Duodenal mucosa (tissue), 2 donors: ENCODE data around the gene C5orf46.
"Not testable (repeated sequence)": the region's sequence is repeated elsewhere in the genome, so short reads cannot be mapped to it uniquely, and the experiment has no call there.

ENCODE experiments used
- H3K27ac ChIP-seq: one replicate; pipeline ENCODE4 v1.7.0; 2013; ENCODE audit warnings: low read depth, low read length
- H3K27me3 ChIP-seq, 2 donors: one replicate each; pipeline ENCODE4 v1.7.0; 2013; ENCODE audit warnings: low read length in 2 of 2, control low read depth in 1 of 2; ENCODE audit not compliant: insufficient read depth in 2 of 2, control insufficient read depth in 1 of 2
- H3K36me3 ChIP-seq, 2 donors: one replicate each; pipeline ENCODE4 v1.7.0; 2013; ENCODE audit warnings: low read length in 2 of 2, control low read depth in 1 of 2; ENCODE audit not compliant: insufficient read depth in 2 of 2, control insufficient read depth in 1 of 2
- H3K4me1 ChIP-seq, 2 donors: one replicate each; pipeline ENCODE4 v1.7.0; 2013; ENCODE audit warnings: low read length in 2 of 2, control low read depth in 1 of 2; ENCODE audit not compliant: insufficient read depth in 2 of 2, control insufficient read depth in 1 of 2
- H3K4me3 ChIP-seq, 2 donors: one replicate each; pipeline ENCODE4 v1.7.0; 2013; ENCODE audit warnings: low read length in 2 of 2, low read depth in 1 of 2
- H3K9ac ChIP-seq, 2 donors: one replicate each; pipeline ENCODE4 v1.7.0; 2013; ENCODE audit warnings: low read length in 2 of 2, low read depth in 1 of 2
- H3K9me3 ChIP-seq, 2 donors: one replicate each; pipeline ENCODE4 v1.7.0; 2013; ENCODE audit warnings: low read length in 2 of 2, control low read depth in 1 of 2; ENCODE audit not compliant: control insufficient read depth in 1 of 2

Gene C5orf46

DNA sequence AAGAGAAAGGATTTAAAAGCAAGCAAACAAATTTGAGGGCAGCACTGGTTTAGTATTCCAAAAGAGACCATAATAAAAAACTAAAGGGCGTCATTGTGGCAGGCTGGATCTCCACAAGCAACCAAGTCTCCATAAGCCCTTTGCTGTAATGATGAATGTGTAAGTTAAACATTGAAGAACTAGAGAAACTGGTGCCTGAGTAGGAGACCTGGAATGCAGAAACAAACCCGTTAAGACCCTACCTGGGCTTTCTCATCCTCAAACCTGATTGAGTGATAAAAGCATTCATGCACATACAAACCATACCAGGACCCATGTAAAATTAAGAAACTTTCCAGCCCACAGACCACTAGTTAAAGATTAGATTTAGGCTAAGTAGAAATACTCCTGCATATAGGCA, 29.7 kb downstream of the C5orf46 start:
- Histone ChIP-seq H3K4me1 (no peaks in the 10 kb centered on the region), H3K4me3 (no peak overlapping the region), H3K9me3 (no peaks in the 10 kb centered on the region), H3K36me3 (no peaks in the 10 kb centered on the region), H3K27me3 (peaks cover 0 to 4% of the 10 kb centered on the region in 2 donors), H3K27ac (no peak overlapping the region), H3K9ac (no peak overlapping the region)

GRCh38 chr5:147876141-147876540, 30.2 kb downstream of the C5orf46 start:
- H3K27me3 ChIP-seq, result peaks cover 0 to 4% of the 10 kb centered on the region in 2 donors
- no peaks in the 10 kb centered on the region for H3K36me3 ChIP-seq
- no peaks in the 10 kb centered on the region for H3K4me1 ChIP-seq
- no peaks in the 10 kb centered on the region for H3K9me3 ChIP-seq
- H3K4me3 ChIP-seq, result no peak overlapping the region
- no peak overlapping the region for H3K9ac ChIP-seq
- H3K27ac ChIP-seq, result no peak overlapping the region

GRCh38 chr5:147874910-147875367, 31.4 kb downstream of the C5orf46 start:
- Histone ChIP-seq H3K9me3 (no peaks in the 10 kb centered on the region), H3K36me3 (no peaks in the 10 kb centered on the region), H3K9ac (no peak overlapping the region), H3K4me1 (no peaks in the 10 kb centered on the region), H3K27me3 (peaks cover 0 to 4% of the 10 kb centered on the region in 2 donors), H3K4me3 (no peak overlapping the region), H3K27ac (no peak overlapping the region)

- H3K4me3 ChIP-seq, H3K27ac ChIP-seq, H3K36me3 ChIP-seq, H3K27me3 ChIP-seq, H3K9me3 ChIP-seq, H3K4me1 ChIP-seq, H3K9ac ChIP-seq: not testable (repeated sequence)
Observed at GRCh38 chr5:147874118-147874875, 32.0 kb downstream of the C5orf46 start.

DNA sequence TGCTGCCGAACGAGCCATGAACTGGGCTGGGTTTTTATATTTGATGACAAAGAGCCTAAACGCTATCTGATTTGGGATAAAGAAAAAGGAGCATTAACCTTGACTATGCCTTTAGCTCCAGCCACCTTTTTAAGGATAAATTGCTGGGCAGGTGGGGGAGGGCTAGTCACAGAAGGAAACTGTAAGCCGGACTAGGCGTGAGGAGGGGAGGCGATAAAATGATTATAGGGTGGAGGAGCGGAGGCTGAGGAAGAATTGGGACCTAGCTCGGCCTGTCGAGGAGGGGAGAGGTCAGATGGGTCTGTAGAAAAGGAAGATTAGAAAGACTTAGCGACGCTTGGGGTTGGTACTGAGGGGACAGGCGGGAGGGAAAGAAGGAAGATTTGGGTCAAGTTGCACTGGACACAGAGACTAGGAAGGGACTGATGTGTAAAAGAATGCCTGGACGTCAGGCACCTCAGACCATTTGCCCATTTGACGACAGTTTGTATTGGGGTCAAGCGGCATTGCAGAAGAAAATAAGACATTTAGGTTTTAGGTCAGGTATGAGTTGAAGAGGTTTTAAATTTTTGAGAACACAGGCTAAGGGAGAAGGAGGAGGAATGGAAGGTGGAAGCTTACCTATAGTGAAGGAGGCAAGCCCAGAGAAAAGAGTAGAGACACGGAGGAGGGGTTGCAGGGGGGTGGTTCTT, 33.4 kb downstream of the C5orf46 start:
- H3K4me1 ChIP-seq, H3K4me3 ChIP-seq, H3K27me3 ChIP-seq, H3K36me3 ChIP-seq, H3K9me3 ChIP-seq, H3K9ac ChIP-seq, H3K27ac ChIP-seq: not testable (repeated sequence)

DNA sequence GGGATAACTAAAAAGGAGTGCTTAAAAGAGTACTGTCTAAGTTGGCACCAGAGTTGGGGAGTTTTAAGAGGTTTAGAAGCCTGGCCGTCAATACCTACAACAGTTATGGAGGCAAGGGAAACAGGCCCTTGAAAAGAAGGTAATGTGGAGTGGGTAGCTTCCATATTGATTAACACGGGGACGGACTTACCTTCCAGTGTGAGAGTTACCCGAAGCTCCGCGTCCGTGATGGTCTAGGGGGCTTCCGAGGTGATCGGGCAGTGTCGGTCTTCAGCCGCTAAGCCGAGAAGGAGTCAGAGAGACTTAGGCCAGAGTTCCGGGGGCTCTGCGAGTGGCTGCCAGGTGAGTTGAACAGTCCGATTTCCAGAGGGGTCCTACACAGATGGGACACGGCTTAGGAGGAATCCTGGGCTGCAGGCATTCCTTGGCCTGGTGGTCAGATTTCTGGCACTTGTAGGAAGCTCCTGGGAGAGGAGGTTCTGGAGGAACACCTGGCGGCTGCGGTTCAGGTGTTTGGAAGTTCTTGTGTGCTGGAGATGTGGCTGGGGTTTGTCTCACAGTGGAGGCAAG, 34.3 kb downstream of the C5orf46 start:
- not testable (repeated sequence) for H3K9me3 ChIP-seq, H3K27ac ChIP-seq, H3K9ac ChIP-seq, H3K4me3 ChIP-seq, H3K27me3 ChIP-seq, H3K4me1 ChIP-seq, H3K36me3 ChIP-seq

- not testable (repeated sequence) for H3K36me3 ChIP-seq, H3K4me1 ChIP-seq, H3K27ac ChIP-seq, H3K9me3 ChIP-seq, H3K4me3 ChIP-seq, H3K9ac ChIP-seq, H3K27me3 ChIP-seq
Observed at GRCh38 chr5:147869892-147870291, 36.4 kb downstream of the C5orf46 start.

DNA sequence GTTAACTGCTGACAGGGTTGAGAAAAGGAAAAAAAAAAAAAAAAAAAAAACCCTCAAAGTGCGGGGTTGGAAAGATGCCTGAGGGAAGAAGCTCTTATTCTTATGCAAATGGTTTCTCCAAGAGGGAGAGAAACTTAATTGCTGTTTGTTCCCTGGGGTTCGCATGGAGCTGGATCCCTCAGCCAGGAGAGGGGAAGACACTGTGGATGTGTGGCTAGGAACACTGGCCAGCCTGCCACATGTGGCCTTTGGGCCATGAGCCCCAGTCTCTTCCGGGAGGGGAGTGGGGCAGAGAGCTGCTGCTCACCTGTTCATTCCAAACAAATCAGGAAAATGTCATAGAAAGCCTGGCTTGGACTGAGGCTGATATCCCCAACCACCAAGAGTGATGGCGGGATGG, 37.2 kb downstream of the C5orf46 start:
- H3K9me3 ChIP-seq, result no peaks in the 10 kb centered on the region
- no peak overlapping the region for H3K4me3 ChIP-seq
- H3K27ac ChIP-seq, result no peak overlapping the region
- no peaks in the 10 kb centered on the region for H3K36me3 ChIP-seq
- no peaks in the 10 kb centered on the region for H3K4me1 ChIP-seq
- no peak overlapping the region for H3K9ac ChIP-seq
- no peaks in the 10 kb centered on the region for H3K27me3 ChIP-seq

DNA sequence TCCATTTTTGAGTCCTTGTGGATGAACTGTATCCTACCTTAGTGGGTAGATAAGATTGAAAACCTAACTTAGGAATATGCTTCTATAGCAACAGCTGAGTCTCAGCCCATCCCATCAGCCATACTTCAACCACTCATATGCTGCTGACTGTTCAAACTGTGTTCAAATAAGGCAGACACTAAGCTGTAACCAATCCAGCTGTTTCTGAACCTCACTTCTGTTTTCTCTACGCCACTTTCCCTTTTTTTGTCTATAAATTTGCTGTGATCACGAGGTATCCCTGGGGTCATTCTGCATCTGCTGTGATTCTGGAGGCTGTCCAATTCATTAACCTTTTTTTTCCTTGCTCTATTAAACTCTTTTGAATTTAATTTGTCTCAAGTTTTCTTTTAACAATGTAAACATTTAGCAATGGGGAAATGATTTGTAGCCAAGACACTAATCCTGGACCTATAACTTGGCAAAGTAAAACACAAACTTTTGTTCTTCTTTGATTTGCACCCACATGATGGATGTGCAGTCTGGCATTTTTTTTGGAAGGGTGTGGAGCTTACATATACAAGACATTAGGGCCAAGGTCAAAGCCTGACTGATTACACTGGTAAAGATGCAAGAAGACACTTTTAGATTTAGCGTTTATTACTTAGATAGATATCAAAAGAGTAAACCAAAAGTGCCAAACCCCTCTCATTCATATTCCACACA, 42.7 kb downstream of the C5orf46 start:
- H3K9me3 ChIP-seq, result no peaks in the 10 kb centered on the region
- no peak overlapping the region for H3K4me3 ChIP-seq
- H3K27ac ChIP-seq, result no peak overlapping the region
- H3K4me1 ChIP-seq, result no peaks in the 10 kb centered on the region
- no peaks in the 10 kb centered on the region for H3K36me3 ChIP-seq
- H3K9ac ChIP-seq, result no peak overlapping the region
- H3K27me3 ChIP-seq, result no peaks in the 10 kb centered on the region

GRCh38 chr5:147860641-147861025, 45.7 kb downstream of the C5orf46 start:
- Histone ChIP-seq H3K27ac (no peak overlapping the region), H3K4me3 (no peak overlapping the region), H3K4me1 (no peaks in the 10 kb centered on the region), H3K27me3 (no peaks in the 10 kb centered on the region), H3K36me3 (no peaks in the 10 kb centered on the region), H3K9me3 (no peaks in the 10 kb centered on the region), H3K9ac (no peak overlapping the region)
